HG02943 (cell line): ENCODE measurements around the gene CYP2W1.

Experiments used
- ATAC-seq: cut with Tn5 transposase; IDR thresholded peaks from one replicate; pipeline ENCODE4 v1.9.1; 2021; ENCODE audit warnings: mild to moderate bottlenecking, low read depth, moderate library complexity; ENCODE audit not compliant: unreplicated experiment

Gene CYP2W1

GRCh38 chr7:1011297-1012003 is 28.5 kb downstream of the CYP2W1 start:
- no peak for ATAC-seq

GRCh38 chr7:1012004-1012715 is 29.2 kb downstream of the CYP2W1 start:
- no peak for ATAC-seq

GRCh38 chr7:1012716-1013095 is 29.7 kb downstream of the CYP2W1 start:
- ATAC-seq, result no peak

- no peak for ATAC-seq
Observed at GRCh38 chr7:1013581-1013980, 30.6 kb downstream of the CYP2W1 start.

- no peak for ATAC-seq
Observed at GRCh38 chr7:1014681-1015080, 31.7 kb downstream of the CYP2W1 start.

GRCh38 chr7:1015196-1016121 is 32.5 kb downstream of the CYP2W1 start:
- ATAC-seq, result no peak

GRCh38 chr7:1016577-1017531 is 33.9 kb downstream of the CYP2W1 start:
- ATAC-seq, result no peak

GRCh38 chr7:1017586-1018333 is 34.8 kb downstream of the CYP2W1 start:
- ATAC-seq, result no peak

GRCh38 chr7:1018334-1018695 is 35.3 kb downstream of the CYP2W1 start:
- no peak for ATAC-seq

GRCh38 chr7:1019255-1019785 is 36.3 kb downstream of the CYP2W1 start:
- ATAC-seq, result no peak

GRCh38 chr7:1019789-1020610 is 37.0 kb downstream of the CYP2W1 start:
- no peak for ATAC-seq

GRCh38 chr7:1020849-1021251 is 37.9 kb downstream of the CYP2W1 start:
- ATAC-seq, result no peak

GRCh38 chr7:1021366-1021765 is 38.4 kb downstream of the CYP2W1 start:
- ATAC-seq, result no peak

- ATAC-seq, result no peak
Observed at GRCh38 chr7:1021931-1022330, 39.0 kb downstream of the CYP2W1 start.

- ATAC-seq, result no peak
Observed at GRCh38 chr7:1022356-1022755, 39.4 kb downstream of the CYP2W1 start.

GRCh38 chr7:1022801-1023465 is 40.0 kb downstream of the CYP2W1 start:
- ATAC-seq, result no peak

- peak; percentile 61 for ATAC-seq
Observed at GRCh38 chr7:1024331-1024841, 41.4 kb downstream of the CYP2W1 start.
